Measurements from ENCODE around the gene FAM210A. TPM values are rescaled to one million over a fixed set of nuclear protein-coding genes. Genes with fewer than 3 reads are reported as not detected.

The FAM210A gene
- total and polyA plus RNA-seq, 9 of the 15 experiments (the other 6 are each of a cell fraction or from before 2014, with no cell fraction given): 8.3 to 41.7 (median 19.1) TPM

DNA sequence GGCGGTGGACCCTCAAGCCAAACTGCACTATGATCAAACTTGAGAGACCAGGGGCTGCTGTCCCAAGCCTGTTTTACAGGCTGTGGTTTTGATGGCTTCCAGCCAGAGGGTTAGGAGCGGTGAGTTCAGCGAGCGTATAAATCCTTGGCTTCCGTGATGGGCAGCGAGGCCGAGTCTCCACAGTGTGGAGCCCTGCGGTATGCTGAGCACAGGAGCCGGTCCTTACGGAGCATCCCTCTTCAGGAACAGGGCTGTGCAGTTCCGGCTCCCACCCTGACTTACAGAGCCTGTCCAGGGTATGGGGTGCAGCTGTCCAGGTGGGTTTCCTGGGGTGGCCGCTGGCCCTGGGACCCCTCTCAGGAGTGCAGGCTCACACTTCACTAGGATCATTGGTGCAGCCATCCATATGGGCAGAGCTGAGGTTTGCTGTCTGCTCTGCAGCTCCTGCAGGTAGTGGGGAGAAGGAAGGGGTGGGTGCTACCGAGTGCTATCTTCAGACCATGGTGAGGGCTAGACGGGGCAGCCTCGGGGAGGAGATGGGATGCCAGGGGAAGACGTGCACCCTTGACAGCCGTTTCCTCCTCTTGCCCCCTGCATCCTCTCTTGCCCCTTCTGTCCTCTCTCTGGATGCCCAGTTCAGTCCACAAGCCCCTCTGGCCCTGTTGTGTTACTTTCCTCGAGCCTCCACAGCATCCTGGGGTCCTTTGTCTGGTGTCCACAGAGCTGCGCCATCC lies 104.3 kb downstream of the FAM210A start (continued):
- TF ChIP-seq ZNF639 (CRISPR knock-in tag; conservative IDR thresholded peaks at IDR 0.05 in 1 of 2, IDR thresholded peaks at IDR 0.05 in 1 of 2): no peak
- no peak for TF ChIP-seq ETV5 (CRISPR knock-in tag; IDR thresholded peaks at IDR 0.05; ENCODE audit: low read depth)
- TF ChIP-seq ILK (tag; IDR thresholded peaks at IDR 0.05; ENCODE audit: borderline replicate concordance, low read depth): no peak
- no peak for TF ChIP-seq XRCC3 (IDR thresholded peaks at IDR 0.05)
- TF ChIP-seq EWSR1 (IDR thresholded peaks at IDR 0.05; ENCODE audit: borderline replicate concordance, low read depth, partially characterized antibody): no peak
- TF ChIP-seq ZC3H8 (IDR thresholded peaks at IDR 0.05): no peak
- TF ChIP-seq NCOA1 (IDR thresholded peaks at IDR 0.05; ENCODE audit: low read depth): no peak
- TF ChIP-seq MTA1 (IDR thresholded peaks at IDR 0.05; ENCODE audit: borderline replicate concordance): no peak

DNA sequence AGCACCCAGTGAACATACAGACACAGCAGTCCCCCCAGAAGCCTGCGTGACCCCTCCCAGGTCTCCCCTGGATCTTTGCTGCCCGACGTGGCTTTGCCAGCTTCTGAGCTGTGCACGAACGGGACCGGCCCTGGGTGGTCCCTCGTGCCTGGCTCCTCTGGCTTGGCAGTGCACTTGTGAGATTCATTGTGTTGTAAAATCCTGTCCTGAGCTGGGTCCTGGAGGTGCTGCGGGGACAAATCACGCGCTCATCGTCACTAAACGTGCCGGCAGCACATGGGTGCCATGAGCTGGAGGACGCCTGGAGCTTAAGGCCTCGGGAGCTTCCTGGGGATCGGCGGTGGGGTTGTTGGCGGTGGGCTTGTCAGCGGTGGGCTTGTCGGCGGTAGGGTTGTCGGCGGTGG lies 104.9 kb downstream of the FAM210A start:
- DNase-seq (ENCODE audit: extremely low read depth in 1 of 4, low spot score in 3 of 4) (no peak), ATAC-seq (no peak), FAIRE-seq (no peak)
- no peak overlapping the region for H3K4me3 ChIP-seq
- no peaks in the 10 kb centered on the region for H3K36me3 ChIP-seq (ENCODE audit: control insufficient read depth, insufficient read depth, low read length)
- no peaks in the 10 kb centered on the region for H3K79me2 ChIP-seq (ENCODE audit: control insufficient read depth, insufficient read depth, low read length)
- no peaks in the 10 kb centered on the region for H3K9me3 ChIP-seq (replicated peaks; ENCODE audit: control insufficient read depth, insufficient read depth, low read depth, low read length)
- ChIA-PET POLR2A (interaction anchor here (1.9 kb wide), 1 partner anchor 8 kb away, joined by 6 read pairs; no protein-coding TSS in a partner anchor), CTCF (ENCODE audit: low intra/inter-chr PET ratio) (no interaction called here)
- H3K9ac ChIP-seq (ENCODE audit: insufficient read depth in 1 of 2, low read depth in 2 of 2, low read length in 2 of 2): no peak overlapping the region
- H3K27ac ChIP-seq (ENCODE audit: extremely low read depth, low read depth, low read length): no peak overlapping the region
- H4K20me1 ChIP-seq (replicated peaks; ENCODE audit: control insufficient read depth, insufficient read depth, low read length): no peaks in the 10 kb centered on the region; the same call in 1 of the 2 replicates
- intact Hi-C loops (cut with micrococcal nuclease): no loop called here
- H2AFZ ChIP-seq (ENCODE audit: low read depth, low read length): no peak overlapping the region
- no TSS peak for BruUV-seq (replicated peaks)
- no peak overlapping the region for H3K4me2 ChIP-seq (ENCODE audit: insufficient read depth, low read length)
- H3K4me1 ChIP-seq (replicated peaks in 1 of 2; ENCODE audit: control insufficient read depth in 2 of 2, insufficient read depth in 2 of 2, low read length in 2 of 2): peaks cover 0 to 4% of the 10 kb centered on the region in 2 experiments; a peak in 2 of 5 replicates
- WGBS (ENCODE audit: insufficient coverage, low coverage, missing lambda C conversion rate): 2% methylated on average over 18 of the region's 23 CpGs
- peaks cover 48 to 77% of the 10 kb centered on the region in 2 experiments for H3K27me3 ChIP-seq (ENCODE audit: control insufficient read depth in 2 of 2, insufficient read depth in 2 of 2, low read length in 2 of 2)
- in situ Hi-C loops (cut with MboI): no loop called here
- H3K9me1 ChIP-seq (ENCODE audit: control insufficient read depth, insufficient read depth, low read length): no peaks in the 10 kb centered on the region
- TF ChIP-seq ZSCAN32 (CRISPR knock-in tag; IDR thresholded peaks at IDR 0.05) (no peak), SMARCA5 (IDR thresholded peaks at IDR 0.05) (no peak), MBD1 (CRISPR knock-in tag; IDR thresholded peaks at IDR 0.05) (no peak), RFX7 (CRISPR knock-in tag; IDR thresholded peaks at IDR 0.05) (no peak), BRCA1 (IDR thresholded peaks at IDR 0.05) (no peak), BRCA1 (CRISPR knock-in tag; IDR thresholded peaks at IDR 0.05) (no peak), NR2C2 (CRISPR knock-in tag; IDR thresholded peaks at IDR 0.05) (no peak), NR2C2 (tag; IDR thresholded peaks at IDR 0.05) (no peak), FIP1L1 (IDR thresholded peaks at IDR 0.05; ENCODE audit: low read depth, low read length, poor library complexity, severe bottlenecking) (no peak), CBFB (CRISPR knock-in tag; IDR thresholded peaks at IDR 0.05) (no peak), ILK (tag; IDR thresholded peaks at IDR 0.05; ENCODE audit: borderline replicate concordance, low read depth) (no peak), ZZZ3 (IDR thresholded peaks at IDR 0.05) (no peak), TCF7L2 (IDR thresholded peaks at IDR 0.05; ENCODE audit: low read depth, low read length) (no peak), ZC3H11A (IDR thresholded peaks at IDR 0.05; ENCODE audit: low read depth, low read length) (no peak)

All from K562 (cell line).